ENCODE results near the gene ADGRL3. TPM values are rescaled to one million over a fixed set of nuclear protein-coding genes. Genes with fewer than 3 reads are reported as not detected.

ADGRL3 gene
- total and polyA plus RNA-seq, 8 donors, result 0.08 to 1.4 (median 0.24) TPM

- no peak for DNase-seq
- intact Hi-C loops (cut with DNase I), result no loop called here
- H3K9me3 ChIP-seq, result no peaks in the 10 kb centered on the region
- no peak for TF ChIP-seq CTCF (IDR thresholded peaks at IDR 0.05)
- H3K4me3 ChIP-seq, result no peak overlapping the region
- ATAC-seq, result no peak
- no peak overlapping the region for H3K27ac ChIP-seq
- H3K27me3 ChIP-seq, result no peaks in the 10 kb centered on the region
- no peaks in the 10 kb centered on the region for H3K36me3 ChIP-seq
- WGBS, 2 donors, result 44 to 56% methylated on average over 1 of the region's 1 CpG
- no peak for FAIRE-seq
- no peaks in the 10 kb centered on the region for H3K4me1 ChIP-seq
These were observed 715.4 kb downstream of the ADGRL3 start for GRCh38 chr4:61915501-61915900.

GRCh38 chr4:61918507-61918906 is 718.4 kb downstream of the ADGRL3 start:
- H3K9me3 ChIP-seq, result no peaks in the 10 kb centered on the region
- H3K27ac ChIP-seq, result no peak overlapping the region
- DNase-seq (no peak), ATAC-seq (no peak), FAIRE-seq (no peak)
- no peak overlapping the region for H3K4me3 ChIP-seq
- peaks cover 0 to 9% (median 0%) of the 10 kb centered on the region in 3 donors for H3K4me1 ChIP-seq
- H3K27me3 ChIP-seq, result no peaks in the 10 kb centered on the region
- H3K36me3 ChIP-seq, result no peaks in the 10 kb centered on the region
- TF ChIP-seq CTCF (IDR thresholded peaks at IDR 0.05), result no peak
- intact Hi-C loops (cut with DNase I), result no loop called here

GRCh38 chr4:61918987-61919386 is 718.9 kb downstream of the ADGRL3 start:
- no peaks in the 10 kb centered on the region for H3K36me3 ChIP-seq
- no peak overlapping the region for H3K27ac ChIP-seq
- ATAC-seq (no peak), FAIRE-seq (no peak), DNase-seq (no peak)
- 15% methylated on average over 2 of the region's 2 CpGs for WGBS, 2 donors
- no peaks in the 10 kb centered on the region for H3K27me3 ChIP-seq
- no peak overlapping the region for H3K4me3 ChIP-seq
- peaks cover 0 to 9% (median 0%) of the 10 kb centered on the region in 3 donors for H3K4me1 ChIP-seq
- intact Hi-C loops (cut with DNase I), result no loop called here
- H3K9me3 ChIP-seq, result no peaks in the 10 kb centered on the region
- TF ChIP-seq CTCF (IDR thresholded peaks at IDR 0.05), result no peak

- no peak for ATAC-seq
- Histone ChIP-seq H3K27ac (no peak overlapping the region), H3K4me1 (peaks cover 0 to 9% (median 0%) of the 10 kb centered on the region in 3 donors), H3K4me3 (no peak overlapping the region), H3K36me3 (no peaks in the 10 kb centered on the region), H3K27me3 (no peaks in the 10 kb centered on the region), H3K9me3 (no peaks in the 10 kb centered on the region)
- no peak for DNase-seq
- FAIRE-seq, result no peak
- WGBS, 2 donors, result 59 to 63% methylated on average over 3 of the region's 3 CpGs
- intact Hi-C loops (cut with DNase I), result no loop called here
- TF ChIP-seq CTCF (IDR thresholded peaks at IDR 0.05), result no peak
These were observed 719.4 kb downstream of the ADGRL3 start for GRCh38 chr4:61919561-61919960.

GRCh38 chr4:61921920-61922319 is 721.8 kb downstream of the ADGRL3 start:
- FAIRE-seq (peak; percentile 57), DNase-seq (no peak), ATAC-seq (no peak)
- Histone ChIP-seq H3K9me3 (no peaks in the 10 kb centered on the region), H3K27me3 (no peaks in the 10 kb centered on the region), H3K4me1 (peaks cover 0 to 9% (median 0%) of the 10 kb centered on the region in 3 donors), H3K4me3 (no peak overlapping the region), H3K36me3 (no peaks in the 10 kb centered on the region), H3K27ac (no peak overlapping the region)
- no peak for TF ChIP-seq CTCF (IDR thresholded peaks at IDR 0.05)
- 10 to 12% methylated on average over 2 of the region's 2 CpGs for WGBS, 2 donors
- intact Hi-C loops (cut with DNase I), result no loop called here

All from pancreas (tissue), 10 donors.